DMS53 (cell line): ENCODE measurements around the gene MED29.

Experiments used
- DNase-seq: peaks from one replicate; lab custom pipeline; 2025; lab: John Stamatoyannopoulos, UW

The MED29 gene

DNA sequence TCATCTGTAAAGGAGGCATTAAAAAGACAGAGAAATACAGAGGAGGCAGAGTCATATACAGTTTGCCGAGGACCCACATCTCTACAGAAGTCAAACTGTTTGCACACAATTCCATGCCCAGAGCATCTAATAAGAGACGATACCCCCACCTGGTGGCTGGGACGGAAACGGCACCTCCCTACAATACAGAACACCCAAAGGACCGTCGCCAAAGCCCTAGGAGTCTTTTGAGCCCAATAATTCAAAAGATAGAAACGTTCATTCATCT, 20.6 kb downstream of the MED29 start:
- DNase-seq = peak; percentile 98

DNA sequence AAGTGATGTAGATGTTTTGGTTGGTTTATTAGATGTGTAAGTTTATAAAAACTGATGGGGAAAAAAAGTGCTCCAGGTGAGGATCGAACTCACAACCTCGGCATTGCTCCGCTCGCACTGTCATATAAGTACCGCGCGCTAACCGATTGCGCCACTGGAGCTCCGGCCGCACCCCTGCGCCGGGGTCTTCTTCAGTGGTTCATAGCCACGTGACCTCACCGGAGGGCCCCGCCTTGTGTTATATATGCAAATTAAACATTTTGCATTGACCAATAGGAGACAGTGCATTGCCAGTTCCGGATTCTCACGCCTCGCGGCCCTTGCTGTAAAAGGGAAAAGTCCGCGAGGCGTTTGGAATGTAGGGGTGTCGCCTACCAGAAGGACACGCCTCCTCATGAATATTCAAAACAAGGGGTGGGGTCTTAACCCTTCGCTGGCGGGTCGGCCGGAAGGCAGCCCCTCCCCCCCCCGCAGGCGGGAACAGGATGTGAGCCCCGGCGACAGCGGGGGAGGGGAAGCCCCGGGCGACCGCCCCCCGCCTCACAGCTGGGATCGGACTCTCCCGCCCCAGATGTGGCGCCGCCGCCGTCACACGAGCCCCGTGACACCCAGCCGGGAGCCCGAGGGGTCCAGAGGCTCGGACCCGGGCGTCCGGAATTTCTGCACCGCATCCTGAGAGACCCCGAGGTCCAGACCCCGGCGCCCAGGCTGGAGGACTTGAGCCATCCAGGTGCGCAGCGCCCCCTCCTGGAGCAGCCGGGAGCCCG, 21.1 kb downstream of the MED29 start, which contains the start of gene PLEKHG2:
Gene PLEKHG2 (plus strand): TSS at position 570 of the 767 bp plus-strand sequence. CDS start 1,418 bp downstream, outside the sequence.
- peak; percentile 100 for DNase-seq

DNA sequence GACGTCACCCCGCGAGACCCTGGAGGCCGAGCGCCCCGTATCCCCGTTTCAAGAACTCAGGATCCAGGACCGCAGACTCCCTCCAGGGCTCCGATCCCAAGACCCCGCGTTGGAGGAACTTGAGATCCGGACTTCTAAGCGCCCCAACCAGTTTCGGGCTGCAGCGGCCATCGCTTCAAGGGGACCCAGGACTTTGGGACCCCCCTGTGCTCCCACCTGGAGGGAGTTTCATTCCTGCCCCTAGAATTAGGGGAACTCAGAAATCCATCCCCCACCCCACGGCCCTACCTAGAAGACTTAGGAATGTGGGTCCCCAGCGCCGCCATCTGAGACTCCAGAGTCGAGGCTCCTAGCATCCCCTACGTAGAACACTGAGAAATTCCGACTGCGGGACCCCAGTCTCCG, 21.7 kb downstream of the MED29 start:
- DNase-seq = peak; percentile 60

DNA sequence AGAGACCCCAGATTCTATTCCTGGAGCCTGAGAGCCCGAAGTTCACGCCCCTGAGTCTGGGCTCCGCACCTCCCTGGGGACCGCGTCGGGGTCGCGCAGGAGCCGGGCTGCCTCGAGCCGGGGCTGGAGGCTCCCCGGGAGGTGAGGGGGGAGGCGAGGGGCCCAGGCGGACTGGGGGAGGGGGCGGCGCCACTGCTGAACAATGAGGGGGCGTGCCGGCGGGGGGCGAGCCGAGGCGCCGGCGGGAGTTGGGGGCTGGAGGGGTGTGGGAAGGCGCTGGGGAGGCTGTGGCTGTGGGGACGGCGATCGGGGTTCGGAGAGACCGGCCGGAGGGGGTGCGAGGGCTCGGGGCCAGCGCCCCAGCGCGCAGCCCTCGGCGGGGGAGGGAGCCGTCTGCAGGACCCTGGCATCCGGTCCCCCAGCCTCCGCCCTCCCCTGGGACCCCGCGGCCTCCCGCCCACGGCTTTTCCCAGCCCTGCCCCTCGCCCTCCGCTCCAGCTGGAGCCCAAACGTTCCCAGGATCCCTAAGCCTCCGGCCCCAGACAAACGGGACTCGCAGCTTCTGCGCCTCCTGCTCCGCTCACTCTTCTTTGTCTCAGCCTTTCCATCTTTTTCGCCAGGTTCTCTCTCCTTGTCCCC, 22.2 kb downstream of the MED29 start:
- peak; percentile 57 for DNase-seq

DNA sequence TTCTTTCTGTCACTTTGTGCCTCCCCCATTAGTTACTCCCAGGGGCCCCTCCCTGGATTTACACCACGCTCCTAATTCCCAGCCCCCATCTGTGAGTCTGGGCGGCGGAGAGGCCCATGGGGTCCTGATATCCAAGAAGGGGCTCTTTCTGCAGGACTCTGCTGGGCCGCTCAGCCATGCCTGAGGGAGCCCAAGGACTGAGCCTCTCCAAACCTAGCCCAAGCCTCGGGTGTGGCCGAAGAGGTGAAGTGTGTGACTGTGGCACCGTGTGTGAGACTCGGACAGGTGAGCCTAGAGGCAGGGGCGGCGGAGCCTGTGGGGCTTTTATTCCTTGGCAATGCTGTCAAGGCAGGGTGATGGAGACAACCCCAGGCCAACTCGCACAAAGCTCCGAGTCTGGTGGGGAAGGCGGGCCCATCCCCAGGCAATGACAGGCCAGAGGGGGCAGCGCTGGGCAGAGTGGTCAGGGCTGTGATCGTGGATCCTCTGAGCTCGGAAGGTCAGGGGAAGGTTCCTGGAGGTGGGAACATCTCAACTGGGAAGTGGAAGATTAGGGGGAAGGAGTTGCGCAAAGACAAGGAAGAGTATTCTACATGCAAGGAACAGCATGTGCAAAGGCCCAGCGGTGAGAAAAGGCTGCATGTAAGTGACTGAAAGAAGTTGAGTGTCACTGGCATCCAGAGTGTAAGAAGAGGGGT, 22.9 kb downstream of the MED29 start:
- DNase-seq = no peak

DNA sequence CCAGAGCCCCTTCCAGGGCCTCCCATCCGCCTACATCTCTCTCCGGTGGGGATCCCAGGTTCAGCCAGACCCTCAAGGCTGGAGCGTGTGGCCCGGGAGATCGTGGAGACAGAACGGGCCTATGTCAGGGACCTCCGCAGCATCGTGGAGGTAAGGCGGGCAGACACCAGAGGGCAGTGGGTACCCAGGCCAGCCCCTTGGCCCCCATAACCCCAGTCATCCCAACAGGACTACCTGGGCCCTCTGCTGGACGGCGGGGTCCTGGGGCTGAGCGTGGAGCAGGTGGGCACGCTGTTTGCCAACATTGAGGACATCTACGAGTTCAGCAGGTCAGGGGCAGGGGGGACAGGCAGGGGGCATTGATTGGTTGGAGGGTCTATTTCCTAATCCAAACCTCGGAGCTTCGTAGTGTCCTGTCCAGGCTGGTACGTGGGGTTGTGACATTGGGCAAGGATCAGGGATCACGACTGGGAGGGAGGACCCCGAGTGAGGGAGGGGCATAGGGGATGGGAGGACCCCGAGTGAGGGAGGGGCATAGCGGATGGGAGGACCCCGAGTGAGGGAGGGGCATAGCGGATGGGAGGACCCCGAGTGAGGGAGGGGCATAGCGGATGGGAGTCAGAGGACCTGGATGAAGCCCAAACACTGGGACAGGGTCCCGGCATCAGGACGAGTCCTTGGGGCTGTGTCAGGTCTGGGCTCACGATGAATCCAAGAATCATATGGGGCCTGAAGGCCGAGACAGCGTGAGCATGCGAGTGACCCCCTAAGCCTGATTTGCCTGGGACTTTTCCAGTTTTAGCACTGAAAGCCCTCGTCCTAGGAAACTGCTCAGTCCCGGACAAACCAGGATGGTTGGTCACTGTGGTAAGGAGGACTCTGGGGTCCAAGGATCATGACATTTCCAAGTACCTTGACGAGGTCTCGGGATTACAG, 24.2 kb downstream of the MED29 start:
- DNase-seq = no peak

DNA sequence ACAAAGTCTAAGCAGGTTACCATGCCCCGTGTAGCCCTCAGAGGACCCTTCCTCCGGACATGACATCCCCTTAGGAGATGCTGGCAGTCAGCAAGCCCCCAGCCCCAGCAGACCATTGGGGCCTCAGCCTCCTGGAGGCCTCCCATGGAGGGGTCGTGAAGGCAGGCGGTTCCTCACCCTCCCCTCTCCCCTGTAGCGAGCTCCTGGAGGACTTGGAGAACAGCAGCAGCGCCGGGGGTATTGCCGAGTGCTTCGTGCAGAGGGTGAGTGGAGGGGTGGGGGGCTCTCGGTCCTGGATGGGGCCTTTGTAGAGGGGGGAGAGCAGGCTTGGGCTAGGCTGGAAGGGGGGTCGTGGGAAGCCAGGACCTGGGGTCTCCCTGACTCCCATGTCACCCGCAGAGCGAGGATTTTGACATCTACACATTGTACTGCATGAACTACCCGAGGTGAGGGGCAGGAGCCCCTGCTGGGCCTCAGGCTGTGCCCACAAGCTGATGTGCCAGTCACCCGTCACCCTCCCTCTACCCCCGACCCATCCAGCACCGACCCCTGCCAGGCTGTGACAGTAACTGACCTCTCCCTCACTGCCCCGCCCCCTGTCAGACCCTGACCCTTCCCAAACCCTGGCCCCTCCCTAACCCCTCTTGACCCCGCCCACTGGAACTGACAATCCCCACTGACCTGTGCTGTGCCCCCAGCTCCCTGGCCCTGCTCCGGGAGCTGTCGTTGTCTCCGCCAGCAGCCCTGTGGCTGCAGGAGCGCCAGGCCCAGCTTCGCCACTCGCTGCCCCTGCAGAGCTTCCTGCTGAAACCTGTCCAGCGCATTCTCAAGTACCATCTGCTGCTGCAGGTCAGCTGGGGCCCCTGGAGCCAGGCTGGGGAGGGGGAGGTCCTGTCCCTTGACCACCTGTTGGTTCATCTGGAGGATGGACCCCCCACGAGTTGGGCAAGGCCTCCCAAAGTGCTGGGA, 25.3 kb downstream of the MED29 start:
- DNase-seq = peak; percentile 57

DNA sequence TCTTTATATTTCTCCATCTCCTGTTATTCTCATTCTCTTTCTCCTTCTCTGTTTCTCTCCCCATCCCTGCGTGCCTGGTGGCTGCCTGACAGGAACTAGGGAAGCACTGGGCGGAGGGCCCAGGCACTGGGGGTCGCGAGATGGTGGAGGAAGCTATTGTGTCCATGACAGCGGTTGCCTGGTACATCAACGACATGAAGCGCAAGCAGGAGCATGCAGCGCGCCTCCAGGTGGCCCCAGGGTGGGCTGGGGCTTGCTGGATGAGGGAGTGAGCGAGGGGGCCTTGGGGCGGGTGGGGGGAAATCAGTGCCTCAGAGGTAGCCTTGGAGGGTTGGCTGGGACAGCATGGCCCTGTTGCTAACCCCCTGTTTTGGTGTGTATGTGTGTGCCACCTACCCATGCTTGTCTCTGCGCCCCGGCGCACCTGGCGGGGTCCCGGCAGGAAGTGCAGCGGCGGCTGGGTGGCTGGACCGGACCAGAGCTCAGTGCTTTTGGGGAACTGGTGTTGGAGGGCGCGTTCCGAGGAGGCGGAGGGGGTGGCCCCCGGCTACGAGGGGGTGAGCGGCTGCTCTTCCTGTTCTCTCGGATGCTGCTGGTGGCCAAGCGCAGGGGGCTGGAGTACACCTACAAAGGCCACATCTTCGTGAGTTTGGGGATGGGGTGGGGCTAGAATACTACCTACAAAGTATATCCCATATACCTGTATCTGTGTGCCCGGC, 26.4 kb downstream of the MED29 start:
- no peak for DNase-seq

DNA sequence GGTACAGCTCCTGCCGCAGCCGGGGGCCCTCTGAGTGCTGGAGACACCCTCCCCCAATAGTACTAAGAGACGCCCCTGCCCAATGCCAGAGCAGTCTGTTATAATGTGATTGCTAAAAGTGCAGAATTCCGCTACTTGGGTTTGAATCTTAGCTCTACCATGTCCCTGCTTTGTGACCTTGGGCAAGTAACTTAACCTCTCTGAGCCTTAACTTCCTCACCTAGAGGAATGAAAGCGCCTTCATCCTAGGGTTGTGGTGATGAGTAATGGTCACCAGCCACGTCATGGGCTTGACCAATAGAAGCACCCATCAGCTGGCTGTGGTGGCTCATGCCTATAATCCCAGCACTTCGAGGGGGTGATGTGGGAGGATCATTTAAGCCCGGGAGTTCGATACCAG, 27.8 kb downstream of the MED29 start:
- DNase-seq = no peak

DNA sequence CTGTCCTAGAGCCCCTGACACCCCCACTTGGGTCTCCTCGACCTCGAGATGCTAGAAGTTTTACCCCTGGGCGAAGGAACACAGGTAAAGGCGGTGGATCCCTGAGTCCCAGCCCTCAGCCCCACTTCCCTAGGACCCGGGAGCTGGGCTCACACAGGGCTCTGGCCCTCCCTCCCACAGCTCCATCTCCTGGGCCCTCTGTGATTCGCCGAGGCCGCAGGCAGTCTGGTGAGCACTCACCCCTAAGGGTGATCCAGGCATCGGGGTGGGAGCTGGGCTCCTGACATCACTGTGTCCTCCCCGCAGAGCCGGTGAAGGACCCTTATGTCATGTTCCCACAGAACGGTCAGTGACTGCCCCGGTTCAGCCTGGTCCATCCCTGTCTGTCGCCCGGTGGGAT, 29.6 kb downstream of the MED29 start:
- DNase-seq = no peak

DNA sequence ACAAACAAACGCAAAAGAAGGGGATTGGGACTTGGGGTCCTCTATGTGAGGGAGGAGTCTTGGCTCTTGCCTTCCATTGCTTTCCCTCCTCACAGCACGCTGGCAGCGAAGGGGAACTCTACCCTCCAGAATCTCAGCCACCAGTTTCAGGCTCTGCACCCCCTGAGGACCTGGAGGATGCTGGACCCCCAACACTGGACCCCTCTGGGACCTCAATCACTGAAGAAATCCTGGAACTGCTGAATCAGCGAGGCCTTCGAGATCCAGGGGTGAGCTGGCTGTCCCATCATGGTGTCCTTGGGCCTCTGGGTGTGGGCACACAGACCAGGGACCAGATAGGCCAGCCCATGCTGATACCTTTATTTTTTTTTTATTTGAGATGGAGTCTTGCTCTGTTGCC, 30.8 kb downstream of the MED29 start:
- DNase-seq = no peak

DNA sequence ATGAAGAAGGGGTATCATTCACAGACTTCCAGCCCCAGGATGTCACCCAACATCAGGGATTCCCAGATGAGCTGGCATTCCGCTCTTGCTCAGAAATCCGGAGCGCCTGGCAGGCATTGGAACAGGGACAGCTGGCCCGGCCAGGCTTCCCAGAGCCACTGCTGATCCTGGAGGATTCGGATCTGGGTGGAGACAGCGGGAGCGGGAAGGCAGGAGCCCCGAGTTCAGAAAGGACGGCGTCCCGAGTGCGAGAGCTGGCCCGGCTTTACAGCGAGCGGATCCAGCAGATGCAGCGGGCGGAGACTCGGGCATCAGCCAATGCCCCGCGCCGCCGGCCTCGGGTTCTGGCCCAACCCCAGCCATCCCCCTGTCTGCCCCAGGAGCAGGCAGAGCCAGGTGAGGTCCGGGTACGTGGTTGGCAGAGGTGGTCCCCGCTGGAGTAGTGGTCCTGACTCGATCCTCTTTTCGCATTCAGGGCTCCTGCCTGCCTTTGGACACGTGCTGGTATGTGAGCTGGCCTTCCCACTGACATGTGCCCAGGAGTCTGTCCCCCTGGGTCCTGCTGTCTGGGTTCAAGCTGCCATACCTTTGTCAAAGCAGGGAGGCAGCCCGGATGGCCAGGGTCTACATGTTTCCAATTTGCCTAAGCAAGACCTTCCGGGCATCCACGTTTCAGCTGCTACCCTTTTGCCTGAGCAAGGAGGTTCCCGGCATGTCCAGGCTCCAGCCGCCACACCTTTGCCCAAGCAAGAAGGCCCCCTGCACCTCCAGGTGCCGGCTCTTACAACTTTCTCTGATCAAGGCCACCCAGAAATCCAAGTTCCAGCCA, 32.3 kb downstream of the MED29 start:
- DNase-seq = no peak

DNA sequence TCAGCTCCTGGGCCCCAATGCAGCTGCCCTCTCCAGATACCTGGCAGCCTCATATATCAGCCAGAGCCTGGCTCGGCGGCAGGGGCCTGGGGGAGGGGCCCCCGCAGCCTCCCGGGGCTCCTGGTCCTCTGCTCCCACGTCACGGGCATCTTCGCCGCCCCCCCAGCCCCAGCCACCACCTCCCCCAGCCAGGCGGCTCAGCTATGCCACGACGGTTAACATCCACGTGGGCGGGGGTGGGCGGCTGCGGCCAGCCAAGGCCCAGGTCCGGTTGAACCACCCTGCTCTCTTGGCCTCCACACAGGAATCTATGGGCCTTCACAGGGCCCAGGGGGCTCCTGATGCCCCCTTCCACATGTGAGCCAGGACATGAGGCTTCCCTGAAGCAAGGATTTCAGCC, 33.8 kb downstream of the MED29 start:
- DNase-seq = no peak

DNA sequence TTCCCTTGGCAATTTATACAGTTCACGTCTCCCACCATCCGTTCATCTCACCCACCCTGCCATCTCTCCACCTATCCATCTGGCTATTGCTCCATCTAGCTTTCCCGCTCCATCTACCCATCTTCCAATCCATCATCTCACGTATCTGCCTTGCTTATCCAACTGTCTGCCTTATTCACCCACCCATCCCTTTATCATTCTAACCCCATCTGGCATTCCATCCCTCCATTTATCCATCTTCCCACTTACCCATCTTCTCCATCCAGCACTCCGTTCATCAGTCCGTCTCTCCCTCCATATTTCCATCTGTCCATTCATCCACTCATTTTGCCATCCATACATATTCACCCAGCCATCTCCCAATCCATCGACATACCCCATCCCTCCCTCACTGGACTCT, 34.6 kb downstream of the MED29 start:
- no peak for DNase-seq

DNA sequence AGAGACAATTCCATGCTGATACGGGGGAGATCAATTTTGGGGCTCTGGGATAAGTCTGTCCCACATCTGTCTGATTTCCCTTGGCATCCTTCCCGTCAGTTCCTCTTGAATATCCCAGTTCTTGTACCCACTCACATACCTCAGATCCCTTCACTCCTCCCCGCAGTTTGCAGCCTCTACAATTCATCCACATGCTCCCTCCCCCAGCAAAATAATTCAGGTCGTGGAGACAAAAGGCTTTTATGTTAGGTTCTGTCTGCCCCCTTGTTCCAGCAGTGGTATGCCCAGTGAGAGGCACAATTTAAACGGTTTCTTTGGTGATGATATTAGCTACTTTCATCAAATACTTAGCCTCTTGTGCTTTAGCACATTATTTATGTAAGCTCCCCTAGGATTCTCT, 35.0 kb downstream of the MED29 start:
- DNase-seq = no peak

DNA sequence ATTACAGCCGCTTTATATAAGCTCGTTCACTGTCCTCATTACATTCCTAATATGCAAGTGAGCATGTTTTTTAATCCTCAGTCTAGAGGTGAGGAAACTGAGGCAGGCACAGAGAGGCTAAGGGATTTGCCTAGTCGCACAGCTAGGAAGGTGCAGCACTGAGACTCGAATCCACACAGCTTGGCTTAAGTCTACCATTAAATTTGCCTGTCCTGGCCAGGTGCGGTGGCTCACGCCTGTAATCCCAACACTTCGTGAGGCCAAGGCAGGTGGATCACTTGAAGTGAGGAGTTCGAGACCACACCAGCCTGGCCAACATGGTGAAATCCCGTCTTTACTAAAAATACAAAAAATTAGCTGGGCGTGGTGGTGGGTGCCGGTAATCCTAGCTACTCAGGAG, 36.5 kb downstream of the MED29 start:
- DNase-seq = no peak

DNA sequence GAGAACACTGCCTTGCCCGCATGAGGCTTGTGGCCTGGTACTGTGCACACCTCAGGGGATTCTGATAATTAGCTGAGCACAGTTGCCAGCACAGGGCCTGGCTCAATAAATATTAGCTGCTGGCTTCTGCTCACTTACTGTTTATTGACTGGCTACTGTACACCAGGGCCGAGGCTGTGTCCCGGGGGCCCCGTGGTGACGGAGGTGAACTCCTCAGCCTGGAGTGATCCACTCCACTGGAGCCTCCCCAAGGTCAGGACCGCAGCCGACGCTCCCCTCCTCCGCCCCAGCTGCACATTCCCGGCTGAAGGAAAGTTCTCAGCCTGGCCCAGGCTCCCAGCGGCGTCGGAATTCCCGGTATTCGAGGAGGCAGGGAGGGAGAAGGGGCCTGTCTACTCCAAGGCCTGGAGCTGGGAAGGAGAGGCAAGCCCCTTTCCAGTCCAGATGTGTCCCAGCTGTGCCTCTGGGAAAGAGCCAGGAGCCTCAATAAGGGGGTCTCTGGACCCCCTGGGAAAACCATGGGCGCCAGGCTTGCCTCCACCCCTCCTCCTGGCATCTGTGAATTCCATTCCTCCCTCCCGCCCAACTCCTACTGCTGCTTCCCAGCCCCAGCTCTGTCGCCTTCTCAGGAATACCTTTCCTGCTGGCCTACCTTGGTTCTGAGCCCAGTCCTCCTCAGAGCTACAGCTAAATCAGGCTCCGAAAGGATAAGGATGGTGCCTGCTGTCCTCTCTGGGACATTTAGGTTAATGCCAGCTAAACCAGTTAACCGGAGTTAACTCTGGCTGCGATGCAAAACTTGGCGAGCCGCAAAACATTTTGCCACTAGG, 37.3 kb downstream of the MED29 start:
- DNase-seq = no peak
